ENCODE data around the gene PEX3. TPM values are rescaled to one million over a fixed set of nuclear protein-coding genes. Genes with fewer than 3 reads are reported as not detected.

The PEX3 gene
- total and polyA plus RNA-seq, 2 donors (not counting 1 experiment from before 2014, with no cell fraction given), result 25.6 to 31.2 TPM

- TF ChIP-seq CTCF (conservative IDR thresholded peaks at IDR 0.05 in 1 of 2, IDR thresholded peaks at IDR 0.05 in 1 of 2; ENCODE audit: low read depth in 1 of 2, low read length in 2 of 2) (no peak), EZH2 (IDR thresholded peaks at IDR 0.05; ENCODE audit: low read length, missing control alignments) (no peak)
- H3K4me2 ChIP-seq (ENCODE audit: extremely low read depth, insufficient read depth, low read length), result no peak overlapping the region
- no peak for DNase-seq (ENCODE audit: low read depth in 2 of 2)
- no peaks in the 10 kb centered on the region for H3K9me3 ChIP-seq (ENCODE audit: control insufficient read depth, insufficient read depth, low read depth, low read length)
- no peak overlapping the region for H3K27ac ChIP-seq (ENCODE audit: insufficient read depth, low read length)
- no peak overlapping the region for H2AFZ ChIP-seq (ENCODE audit: low read length)
- no peaks in the 10 kb centered on the region for H3K79me2 ChIP-seq (ENCODE audit: control insufficient read depth, insufficient read depth, low read length)
- H3K4me1 ChIP-seq (ENCODE audit: control insufficient read depth, extremely low read depth, insufficient read depth, low read length), result peaks cover 2% of the 10 kb centered on the region
- no peaks in the 10 kb centered on the region for H3K36me3 ChIP-seq (ENCODE audit: control insufficient read depth, insufficient read depth, low read length)
- H3K9ac ChIP-seq (ENCODE audit: insufficient read depth, low read length), result no peak overlapping the region
- no peaks in the 10 kb centered on the region for H4K20me1 ChIP-seq (ENCODE audit: control insufficient read depth, extremely low read depth, insufficient read depth, low read length)
- H3K4me3 ChIP-seq (replicated peaks in 1 of 4; ENCODE audit: control extremely low read depth in 1 of 4, insufficient read depth in 1 of 4, low read depth in 3 of 4, low read length in 4 of 4), result no peak overlapping the region
- H3K27me3 ChIP-seq (ENCODE audit: control insufficient read depth, insufficient read depth, low read length), result no peaks in the 10 kb centered on the region
Measured at GRCh38 chr6:143540192-143540591, 89.6 kb downstream of the PEX3 start.

Other genes starting within 250 kb of the PEX3 start
- gene ADAT2, start 110 bp upstream of the PEX3 start, total RNA-seq, result 4.1 and 5.0 TPM in 2 replicates
- 4.7 TPM in 2 replicates for gene ADAT2, start 110 bp upstream of the PEX3 start, polyA plus RNA-seq
- gene FUCA2, start 60.9 kb downstream of the PEX3 start, total RNA-seq, result 53.7 and 60.8 TPM in 2 replicates
- gene FUCA2, start 60.9 kb downstream of the PEX3 start, polyA plus RNA-seq, result 107 and 123 TPM in 2 replicates
- gene PHACTR2, start 227.2 kb downstream of the PEX3 start, total RNA-seq, result 25.2 and 40.1 TPM in 2 replicates
- gene PHACTR2, start 227.2 kb downstream of the PEX3 start, polyA plus RNA-seq, result 45.5 and 55.0 TPM in 2 replicates

All from fibroblast of lung (primary cell).